ENCODE data around the gene C5orf34.

DNA sequence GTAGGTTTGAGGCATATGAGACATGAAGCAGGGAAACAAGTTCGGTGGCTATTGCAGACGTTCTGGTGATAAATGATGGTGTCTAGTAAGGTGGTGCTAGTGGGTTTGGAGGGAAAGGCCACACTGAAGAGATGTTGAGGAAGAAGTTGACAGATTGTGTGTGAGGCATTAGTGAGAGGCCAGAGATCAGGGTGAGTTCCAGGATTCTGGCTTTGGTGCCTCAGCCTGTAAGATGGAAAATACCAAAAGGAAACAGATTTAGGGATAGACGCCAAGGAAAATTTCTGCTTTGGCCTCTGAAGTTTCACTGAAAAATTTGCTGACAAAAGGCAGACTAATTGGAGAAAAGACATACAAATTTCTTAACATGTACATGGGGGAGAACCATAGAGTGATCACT is 48.4 kb upstream of the C5orf34 start:
- TF ChIP-seq EZH2 (IDR thresholded peaks at IDR 0.05; ENCODE audit: borderline replicate concordance, insufficient read depth, low read length, poor library complexity, severe bottlenecking) (no peak), POLR2AphosphoS5 (IDR thresholded peaks at IDR 0.05) (no peak), RAD21 (conservative IDR thresholded peaks at IDR 0.05) (no peak), TAF1 (IDR thresholded peaks at IDR 0.05; ENCODE audit: low read depth) (no peak), SMC3 (conservative IDR thresholded peaks at IDR 0.05; ENCODE audit: poor library complexity) (no peak)
- TF ChIP-seq, protein P1, sequence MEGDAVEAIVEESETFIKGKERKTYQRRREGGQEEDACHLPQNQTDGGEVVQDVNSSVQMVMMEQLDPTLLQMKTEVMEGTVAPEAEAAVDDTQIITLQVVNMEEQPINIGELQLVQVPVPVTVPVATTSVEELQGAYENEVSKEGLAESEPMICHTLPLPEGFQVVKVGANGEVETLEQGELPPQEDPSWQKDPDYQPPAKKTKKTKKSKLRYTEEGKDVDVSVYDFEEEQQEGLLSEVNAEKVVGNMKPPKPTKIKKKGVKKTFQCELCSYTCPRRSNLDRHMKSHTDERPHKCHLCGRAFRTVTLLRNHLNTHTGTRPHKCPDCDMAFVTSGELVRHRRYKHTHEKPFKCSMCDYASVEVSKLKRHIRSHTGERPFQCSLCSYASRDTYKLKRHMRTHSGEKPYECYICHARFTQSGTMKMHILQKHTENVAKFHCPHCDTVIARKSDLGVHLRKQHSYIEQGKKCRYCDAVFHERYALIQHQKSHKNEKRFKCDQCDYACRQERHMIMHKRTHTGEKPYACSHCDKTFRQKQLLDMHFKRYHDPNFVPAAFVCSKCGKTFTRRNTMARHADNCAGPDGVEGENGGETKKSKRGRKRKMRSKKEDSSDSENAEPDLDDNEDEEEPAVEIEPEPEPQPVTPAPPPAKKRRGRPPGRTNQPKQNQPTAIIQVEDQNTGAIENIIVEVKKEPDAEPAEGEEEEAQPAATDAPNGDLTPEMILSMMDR (IDR thresholded peaks at IDR 0.05; ENCODE audit: poor library complexity, severe bottlenecking): no peak
- TF ChIP-seq, protein P2, sequence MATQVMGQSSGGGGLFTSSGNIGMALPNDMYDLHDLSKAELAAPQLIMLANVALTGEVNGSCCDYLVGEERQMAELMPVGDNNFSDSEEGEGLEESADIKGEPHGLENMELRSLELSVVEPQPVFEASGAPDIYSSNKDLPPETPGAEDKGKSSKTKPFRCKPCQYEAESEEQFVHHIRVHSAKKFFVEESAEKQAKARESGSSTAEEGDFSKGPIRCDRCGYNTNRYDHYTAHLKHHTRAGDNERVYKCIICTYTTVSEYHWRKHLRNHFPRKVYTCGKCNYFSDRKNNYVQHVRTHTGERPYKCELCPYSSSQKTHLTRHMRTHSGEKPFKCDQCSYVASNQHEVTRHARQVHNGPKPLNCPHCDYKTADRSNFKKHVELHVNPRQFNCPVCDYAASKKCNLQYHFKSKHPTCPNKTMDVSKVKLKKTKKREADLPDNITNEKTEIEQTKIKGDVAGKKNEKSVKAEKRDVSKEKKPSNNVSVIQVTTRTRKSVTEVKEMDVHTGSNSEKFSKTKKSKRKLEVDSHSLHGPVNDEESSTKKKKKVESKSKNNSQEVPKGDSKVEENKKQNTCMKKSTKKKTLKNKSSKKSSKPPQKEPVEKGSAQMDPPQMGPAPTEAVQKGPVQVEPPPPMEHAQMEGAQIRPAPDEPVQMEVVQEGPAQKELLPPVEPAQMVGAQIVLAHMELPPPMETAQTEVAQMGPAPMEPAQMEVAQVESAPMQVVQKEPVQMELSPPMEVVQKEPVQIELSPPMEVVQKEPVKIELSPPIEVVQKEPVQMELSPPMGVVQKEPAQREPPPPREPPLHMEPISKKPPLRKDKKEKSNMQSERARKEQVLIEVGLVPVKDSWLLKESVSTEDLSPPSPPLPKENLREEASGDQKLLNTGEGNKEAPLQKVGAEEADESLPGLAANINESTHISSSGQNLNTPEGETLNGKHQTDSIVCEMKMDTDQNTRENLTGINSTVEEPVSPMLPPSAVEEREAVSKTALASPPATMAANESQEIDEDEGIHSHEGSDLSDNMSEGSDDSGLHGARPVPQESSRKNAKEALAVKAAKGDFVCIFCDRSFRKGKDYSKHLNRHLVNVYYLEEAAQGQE (IDR thresholded peaks at IDR 0.05; ENCODE audit: borderline replicate concordance): no peak

All from neural cell (in vitro differentiated cells).